Skeletal muscle tissue (tissue), 4 donors: Measurements from ENCODE around the gene CXorf58. TPM values are rescaled to one million over a fixed set of nuclear protein-coding genes. Genes with fewer than 3 reads are reported as not detected.
A peak's percentile ranks its signal among the peaks of the same experiment; 100 is the strongest.

Source experiments
- H3K27ac ChIP-seq: one replicate; pipeline ENCODE4 v1.7.0; 2013; ENCODE audit warnings: mild to moderate bottlenecking, low read depth, low read length, inconsistent platforms
- H3K27me3 ChIP-seq, 3 donors: one replicate each; pipeline ENCODE4 v1.7.0; 2013; ENCODE audit warnings: low read length in 3 of 3; ENCODE audit not compliant: control insufficient read depth in 3 of 3, insufficient read depth in 3 of 3
- H3K36me3 ChIP-seq, 3 donors: one replicate each; pipeline ENCODE4 v1.7.0; 2013; ENCODE audit warnings: low read length in 3 of 3; ENCODE audit not compliant: control insufficient read depth in 3 of 3, insufficient read depth in 3 of 3
- H3K4me1 ChIP-seq, 3 donors: one replicate each; pipeline ENCODE4 v1.7.0; 2013; ENCODE audit warnings: low read length in 3 of 3, mild to moderate bottlenecking in 3 of 3; ENCODE audit not compliant: control insufficient read depth in 3 of 3, insufficient read depth in 3 of 3
- H3K4me3 ChIP-seq, 3 donors: one replicate each; pipeline ENCODE4 v1.7.0; 2013; ENCODE audit warnings: low read length in 3 of 3
- H3K9ac ChIP-seq, 3 donors: one replicate each; pipeline ENCODE4 v1.7.0; 2013; ENCODE audit warnings: low read length in 3 of 3, mild to moderate bottlenecking in 3 of 3, moderate library complexity in 2 of 3, low read depth in 1 of 3
- H3K9me3 ChIP-seq, 3 donors: one replicate each; pipeline ENCODE4 v1.7.0; 2013; ENCODE audit warnings: low read length in 3 of 3; ENCODE audit not compliant: control insufficient read depth in 3 of 3
- total RNA-seq: library from RNA; depleted of rRNA; stranded (reverse); fragments of >200 nt; gene quantifications from one replicate; pipeline ENCODE4 v1.2.3, GENCODE V29; 2014
- donor health status: Osteomylitis.

The CXorf58 gene
- total RNA-seq, 1 donor from 2014 or later, result not detected

- peaks cover 8 to 16% (median 12%) of the 10 kb centered on the region in 3 donors for H3K4me1 ChIP-seq
- no peaks in the 10 kb centered on the region for H3K27me3 ChIP-seq
- H3K27ac ChIP-seq, result no peak overlapping the region
- H3K9ac ChIP-seq, result no peak overlapping the region
- no peaks in the 10 kb centered on the region for H3K36me3 ChIP-seq
- H3K4me3 ChIP-seq, result no peak overlapping the region
- H3K9me3 ChIP-seq, result no peaks in the 10 kb centered on the region
Measured at GRCh38 chrX:23900220-23900797, 7.5 kb upstream of the CXorf58 start.

DNA sequence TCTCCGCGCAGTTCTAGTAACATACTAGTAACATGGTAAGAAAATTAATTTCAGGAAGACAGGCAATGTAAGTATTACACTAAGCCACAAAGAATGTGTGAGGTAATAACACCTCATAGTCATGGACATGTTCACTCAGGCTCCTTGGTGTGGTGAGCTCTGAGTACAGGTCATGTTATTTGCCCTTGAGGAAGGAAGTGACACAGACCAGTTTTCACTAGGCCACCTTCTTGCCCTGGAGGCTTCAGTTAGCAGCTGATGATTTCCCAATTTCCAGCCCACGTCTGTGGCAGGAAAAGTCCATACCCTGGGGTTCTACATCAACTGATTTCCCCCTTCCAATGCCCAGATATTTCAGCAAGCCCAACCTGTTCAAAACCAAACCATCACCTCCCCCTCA lies 6.7 kb upstream of the CXorf58 start:
- no peaks in the 10 kb centered on the region for H3K9me3 ChIP-seq
- H3K4me1 ChIP-seq, result peaks cover 9 to 16% (median 12%) of the 10 kb centered on the region in 3 donors
- H3K4me3 ChIP-seq, result no peak overlapping the region
- peak overlapping the region; percentile 10 for H3K27ac ChIP-seq
- H3K36me3 ChIP-seq, result no peaks in the 10 kb centered on the region
- no peaks in the 10 kb centered on the region for H3K27me3 ChIP-seq
- H3K9ac ChIP-seq, result no peak overlapping the region

DNA sequence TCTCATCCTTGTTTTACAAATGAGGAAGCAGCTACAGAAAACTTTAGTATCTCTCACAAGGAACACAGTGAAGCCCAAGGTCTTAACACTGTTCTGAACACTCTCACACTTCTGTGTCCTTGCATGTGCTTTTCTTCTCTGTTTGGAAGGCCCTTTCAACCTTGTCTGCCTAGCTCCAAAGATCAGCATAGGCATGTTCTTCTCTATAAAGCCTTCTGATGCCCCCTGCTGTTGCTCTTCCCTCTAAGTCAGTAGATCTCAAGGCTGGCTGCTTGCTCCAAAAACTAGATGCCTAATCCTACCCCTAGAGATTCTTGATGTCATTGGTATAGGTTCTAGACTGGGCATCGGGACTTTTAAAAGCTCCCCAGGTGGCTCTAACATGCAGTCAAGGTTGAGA lies 6.0 kb upstream of the CXorf58 start:
- no peaks in the 10 kb centered on the region for H3K27me3 ChIP-seq
- H3K27ac ChIP-seq, result peak overlapping the region; percentile 10
- H3K36me3 ChIP-seq, result no peaks in the 10 kb centered on the region
- H3K4me1 ChIP-seq, result peaks cover 16 to 17% (median 16%) of the 10 kb centered on the region in 3 donors
- H3K9me3 ChIP-seq, result no peaks in the 10 kb centered on the region
- H3K4me3 ChIP-seq, result peak overlapping the region in 2 of 3 donors; percentile 23 to 59
- peak overlapping the region in 2 of 3 donors; percentile 17 to 21 for H3K9ac ChIP-seq

DNA sequence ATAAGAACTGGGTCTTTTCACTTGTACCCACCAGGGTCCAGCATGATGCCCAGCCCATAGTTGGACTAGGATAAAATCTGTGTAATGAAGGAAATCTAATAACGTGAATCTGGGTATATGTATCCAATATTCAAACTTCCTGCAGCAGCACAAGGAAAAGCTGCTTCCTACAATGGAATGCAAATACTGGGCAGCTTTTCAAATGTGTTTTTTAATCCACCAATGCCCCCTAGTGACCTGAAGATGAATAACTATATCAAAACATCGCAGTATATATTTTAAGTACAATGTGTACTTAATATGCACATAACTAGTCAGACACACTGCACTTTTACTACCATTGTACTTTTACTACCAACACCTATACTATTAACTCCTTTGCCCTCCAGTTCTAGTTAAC lies 5.4 kb upstream of the CXorf58 start:
- Histone ChIP-seq H3K9ac (peak overlapping the region in 2 of 3 donors; percentile 17 to 21), H3K4me3 (peak overlapping the region in 2 of 3 donors; percentile 23 to 59)

GRCh38 chrX:23904096-23904495 lies 3.7 kb upstream of the CXorf58 start:
- no peaks in the 10 kb centered on the region for H3K27me3 ChIP-seq
- H3K9me3 ChIP-seq, result no peaks in the 10 kb centered on the region
- no peak overlapping the region for H3K27ac ChIP-seq
- H3K4me1 ChIP-seq, result peaks cover 15 to 21% (median 16%) of the 10 kb centered on the region in 3 donors
- no peak overlapping the region for H3K4me3 ChIP-seq
- no peak overlapping the region for H3K9ac ChIP-seq
- H3K36me3 ChIP-seq, result no peaks in the 10 kb centered on the region

More for the DNA sequence above, 5.4 kb upstream of the CXorf58 start:
- no peaks in the 10 kb centered on the region for H3K27me3 ChIP-seq
- no peaks in the 10 kb centered on the region for H3K36me3 ChIP-seq
- H3K4me1 ChIP-seq, result peaks cover 16 to 17% (median 16%) of the 10 kb centered on the region in 3 donors
- H3K9me3 ChIP-seq, result no peaks in the 10 kb centered on the region
- H3K27ac ChIP-seq, result no peak overlapping the region

DNA sequence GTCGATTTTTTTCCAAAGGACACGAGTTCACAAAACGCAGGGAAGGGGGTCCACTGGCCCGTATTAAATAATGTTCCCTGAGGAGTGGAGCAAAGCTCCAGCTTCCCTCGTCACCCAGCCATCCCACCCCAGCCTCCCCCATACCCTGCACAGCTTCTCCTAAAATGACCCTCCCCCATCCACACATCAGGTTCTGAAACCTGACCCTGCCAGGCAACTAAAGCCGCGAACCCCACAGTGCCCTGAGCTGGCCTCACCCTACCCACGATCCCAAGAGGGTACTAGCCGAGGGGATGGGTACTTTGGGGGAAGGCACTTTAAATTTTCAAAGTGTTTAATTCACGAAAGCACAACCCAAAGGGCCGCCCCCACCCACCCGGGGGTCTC lies 702 bp upstream of the CXorf58 start:
- H3K9me3 ChIP-seq, result no peaks in the 10 kb centered on the region
- H3K4me1 ChIP-seq, result peaks cover 3 to 14% (median 6%) of the 10 kb centered on the region in 3 donors
- H3K27me3 ChIP-seq, result no peaks in the 10 kb centered on the region
- no peaks in the 10 kb centered on the region for H3K36me3 ChIP-seq
- peak overlapping the region; percentile 86 for H3K27ac ChIP-seq
- H3K9ac ChIP-seq, result peak overlapping the region; percentile 76 to 82 (median 81)
- H3K4me3 ChIP-seq, result peak overlapping the region; percentile 68 to 77 (median 69)

DNA sequence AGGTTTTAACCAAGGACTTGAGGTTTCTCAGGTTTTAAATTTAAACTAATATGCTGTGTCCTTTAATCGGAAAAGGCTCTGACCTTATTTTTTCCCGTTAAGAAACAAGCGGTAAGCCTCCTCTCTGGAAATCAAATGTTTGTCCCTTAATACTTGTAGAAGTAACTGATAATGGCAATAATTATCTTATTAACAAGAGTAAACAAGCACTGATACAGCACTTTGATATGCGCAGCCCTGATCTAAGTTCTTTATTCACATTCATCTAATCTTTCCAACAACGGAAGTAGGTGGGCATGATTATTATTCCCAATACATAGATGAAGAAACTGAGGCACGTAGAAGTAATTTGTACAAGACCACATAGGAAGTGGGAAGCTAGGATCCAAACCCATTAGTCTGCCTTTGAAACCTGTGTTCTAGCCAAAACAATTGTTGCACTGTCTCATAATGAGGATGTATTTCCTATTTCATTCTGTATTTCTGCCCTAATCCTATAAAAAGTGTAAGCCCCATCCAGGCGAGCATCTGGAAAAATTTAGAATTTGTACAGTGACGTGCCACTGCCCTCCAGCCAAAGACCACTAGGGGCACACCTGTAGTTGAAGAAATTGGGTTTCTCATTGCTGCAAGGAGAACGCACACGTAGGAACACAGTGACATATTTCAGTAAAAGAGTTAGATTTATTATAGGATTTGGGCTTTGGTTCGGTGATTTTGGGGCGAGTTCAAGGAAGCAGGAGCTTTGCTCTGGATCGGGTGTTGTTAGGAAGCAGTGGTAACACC lies 606 bp downstream of the CXorf58 start:
- no peaks in the 10 kb centered on the region for H3K36me3 ChIP-seq
- peak overlapping the region; percentile 19 to 67 (median 61) for H3K4me3 ChIP-seq
- peaks cover 0 to 13% (median 4%) of the 10 kb centered on the region in 3 donors for H3K4me1 ChIP-seq
- no peaks in the 10 kb centered on the region for H3K27me3 ChIP-seq
- no peaks in the 10 kb centered on the region for H3K9me3 ChIP-seq
- peak overlapping the region; percentile 68 to 76 (median 69) for H3K9ac ChIP-seq
- H3K27ac ChIP-seq, result peak overlapping the region; percentile 86

DNA sequence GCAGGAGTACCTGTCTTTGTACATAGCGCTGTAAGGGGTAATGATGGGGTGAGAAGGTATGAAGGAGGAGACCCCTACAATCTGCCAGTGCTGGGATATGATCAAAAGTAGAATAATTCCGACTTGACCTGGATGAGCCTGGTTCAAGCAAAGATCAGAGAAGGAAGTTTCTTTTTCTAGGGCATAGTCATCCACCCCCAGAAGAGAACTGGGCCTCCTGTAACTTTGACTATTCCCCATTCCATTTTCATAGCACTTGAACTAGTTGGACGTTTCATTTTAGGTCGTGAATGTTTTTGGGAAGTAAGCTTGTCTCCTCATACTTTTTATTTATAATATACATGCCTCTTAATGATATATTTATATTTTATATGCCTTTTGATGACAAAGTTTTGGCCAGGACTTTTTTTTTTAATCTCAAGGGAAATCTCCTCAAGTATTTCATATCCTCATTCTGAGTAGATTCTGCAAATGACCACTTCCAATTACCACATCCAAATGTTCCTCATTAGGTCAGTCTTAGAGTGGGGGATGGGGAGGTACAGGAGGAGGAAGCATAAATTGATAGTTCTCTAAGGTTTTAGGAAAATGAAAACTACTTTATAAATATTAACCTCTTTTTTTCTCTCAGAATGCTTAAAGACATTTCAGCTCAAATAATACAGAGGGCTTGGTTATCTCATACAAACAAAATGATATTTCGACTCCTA lies 3.5 kb downstream of the CXorf58 start:
- no peak overlapping the region for H3K9ac ChIP-seq
- no peaks in the 10 kb centered on the region for H3K9me3 ChIP-seq
- no peak overlapping the region for H3K4me3 ChIP-seq
- H3K4me1 ChIP-seq, result peaks cover 0 to 9% (median 4%) of the 10 kb centered on the region in 3 donors
- no peak overlapping the region for H3K27ac ChIP-seq
- no peaks in the 10 kb centered on the region for H3K27me3 ChIP-seq
- no peaks in the 10 kb centered on the region for H3K36me3 ChIP-seq

DNA sequence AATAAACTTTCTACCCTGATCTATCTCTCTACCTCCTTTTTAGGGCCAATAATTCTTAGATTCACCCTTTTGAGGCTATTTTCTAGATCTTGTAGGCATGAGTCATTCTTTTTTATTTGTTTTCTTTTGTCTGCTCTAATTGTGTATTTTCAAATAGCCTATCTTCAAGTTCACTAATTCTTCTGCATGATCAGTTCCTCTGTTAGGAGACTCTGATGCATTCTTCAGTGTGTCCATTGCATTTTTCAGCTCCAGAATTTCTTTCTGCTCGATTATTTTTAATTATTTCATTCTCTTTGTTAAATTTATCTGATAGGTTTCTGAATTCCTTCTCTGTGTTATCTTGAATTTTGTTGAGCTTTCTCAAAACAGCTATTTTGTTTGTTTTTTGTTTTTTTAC lies 11.3 kb downstream of the CXorf58 start:
- Histone ChIP-seq H3K27me3 (no peaks in the 10 kb centered on the region), H3K9ac (no peak overlapping the region), H3K4me3 (no peak overlapping the region), H3K27ac (no peak overlapping the region), H3K9me3 (no peaks in the 10 kb centered on the region), H3K4me1 (no peaks in the 10 kb centered on the region), H3K36me3 (no peaks in the 10 kb centered on the region)
